OCI-LY3 (cell line): ENCODE measurements around the gene MINDY4.

Experiments used
- H2AFZ ChIP-seq: fragments of 200-600, 300-600 bp; shearing (Covaris generic); 2 replicates; pipeline ENCODE4 v1.6.0; 2014; ENCODE audit warnings: antibody characterized with exemption, low read depth, low read length
- H3K27ac ChIP-seq: fragments of 200-600, 300-600 bp; sonication (generic); 2 replicates; pipeline ENCODE4 v1.5.1; 2014; ENCODE audit warnings: mild to moderate bottlenecking, low read length, moderate library complexity, mixed read lengths
- H3K27me3 ChIP-seq: fragments of 200-600, 300-600 bp; sonication (generic); 2 replicates; pipeline ENCODE4 v1.6.1; 2014; ENCODE audit warnings: low read depth, low read length, mixed read lengths
- H3K36me3 ChIP-seq: fragments of 200-600, 300-600 bp; sonication (generic); replicated peaks from 2 replicates; pipeline ENCODE3; 2014; ENCODE audit warnings: low read depth, low read length, mixed read lengths
- H3K4me1 ChIP-seq: fragments of 300-600, 200-600 bp; sonication (generic); 2 replicates; pipeline ENCODE4 v1.6.1; 2014; ENCODE audit warnings: low read length, mixed read lengths
- H3K4me2 ChIP-seq: fragments of 200-600, 300-600 bp; sonication (generic); 2 replicates; pipeline ENCODE4 v1.6.1; 2014; ENCODE audit warnings: low read length, mixed read lengths
- H3K4me3 ChIP-seq: fragments of 300-600, 200-600 bp; sonication (generic); 2 replicates; pipeline ENCODE4 v1.5.1; 2014; ENCODE audit warnings: antibody characterized with exemption, mild to moderate bottlenecking, low read length, moderate library complexity
- H3K79me2 ChIP-seq: fragments of 300-600, 200-600 bp; shearing (Covaris generic); 2 replicates; pipeline ENCODE4 v1.6.1; 2014; ENCODE audit warnings: mild to moderate bottlenecking, low read length, mixed read lengths
- H3K9ac ChIP-seq: fragments of 300-600, 200-600 bp; shearing (Covaris generic); 2 replicates; pipeline ENCODE4 v1.6.0; 2014; ENCODE audit warnings: mild to moderate bottlenecking, low read length, moderate library complexity
- H3K9me3 ChIP-seq: fragments of 200-600, 300-600 bp; shearing (Covaris generic); 2 replicates; pipeline ENCODE4 v1.6.1; 2014; ENCODE audit warnings: low read length, mixed read lengths; ENCODE audit not compliant: insufficient read depth
- H4K20me1 ChIP-seq: fragments of 200-600, 300-600 bp; sonication (generic); 2 replicates; pipeline ENCODE4 v1.6.1; 2016; ENCODE audit warnings: low read length, mixed read lengths; ENCODE audit not compliant: insufficient read depth
- EZH2phosphoT487 ChIP-seq: fragments of 200-600 bp; shearing (Covaris generic); IDR thresholded peaks from 2 replicates; pipeline ENCODE4 v1.6.1; 2018; ENCODE audit warnings: antibody characterized with exemption, mixed run types, low read depth
- TF ChIP-seq, protein P1 (sequence below): fragments of 200-600, 300-600 bp; sonication (generic); IDR thresholded peaks from 2 replicates; pipeline ENCODE4 v1.5.1; 2014; ENCODE audit warnings: antibody characterized with exemption, low read length, low read depth

MINDY4 gene

DNA sequence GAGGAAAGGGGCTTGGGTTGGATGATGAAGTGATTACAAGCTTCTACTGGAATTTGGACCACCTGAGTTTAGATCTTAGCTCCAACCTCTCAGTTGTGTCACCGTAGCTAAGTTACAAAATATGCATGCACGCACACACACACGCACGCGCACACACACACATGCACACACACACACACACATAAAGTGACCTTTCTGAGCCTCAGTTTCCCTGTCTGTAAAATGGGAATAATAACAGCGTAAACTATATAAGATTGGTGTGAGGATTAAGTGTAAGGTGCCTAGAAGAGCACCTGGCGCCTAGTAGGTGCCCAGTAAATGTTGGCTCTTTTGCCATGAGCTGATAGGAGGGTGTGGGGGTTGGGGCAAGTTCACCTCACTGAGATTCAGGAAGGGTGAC is 127.8 kb downstream of the MINDY4 start:
- no peak overlapping the region for H3K27ac ChIP-seq
- TF ChIP-seq, protein P1, sequence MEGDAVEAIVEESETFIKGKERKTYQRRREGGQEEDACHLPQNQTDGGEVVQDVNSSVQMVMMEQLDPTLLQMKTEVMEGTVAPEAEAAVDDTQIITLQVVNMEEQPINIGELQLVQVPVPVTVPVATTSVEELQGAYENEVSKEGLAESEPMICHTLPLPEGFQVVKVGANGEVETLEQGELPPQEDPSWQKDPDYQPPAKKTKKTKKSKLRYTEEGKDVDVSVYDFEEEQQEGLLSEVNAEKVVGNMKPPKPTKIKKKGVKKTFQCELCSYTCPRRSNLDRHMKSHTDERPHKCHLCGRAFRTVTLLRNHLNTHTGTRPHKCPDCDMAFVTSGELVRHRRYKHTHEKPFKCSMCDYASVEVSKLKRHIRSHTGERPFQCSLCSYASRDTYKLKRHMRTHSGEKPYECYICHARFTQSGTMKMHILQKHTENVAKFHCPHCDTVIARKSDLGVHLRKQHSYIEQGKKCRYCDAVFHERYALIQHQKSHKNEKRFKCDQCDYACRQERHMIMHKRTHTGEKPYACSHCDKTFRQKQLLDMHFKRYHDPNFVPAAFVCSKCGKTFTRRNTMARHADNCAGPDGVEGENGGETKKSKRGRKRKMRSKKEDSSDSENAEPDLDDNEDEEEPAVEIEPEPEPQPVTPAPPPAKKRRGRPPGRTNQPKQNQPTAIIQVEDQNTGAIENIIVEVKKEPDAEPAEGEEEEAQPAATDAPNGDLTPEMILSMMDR = no peak
- no peak for TF ChIP-seq EZH2phosphoT487
- H3K9me3 ChIP-seq = no peaks in the 10 kb centered on the region
- no peaks in the 10 kb centered on the region for H3K36me3 ChIP-seq
- no peak overlapping the region for H3K9ac ChIP-seq
- H2AFZ ChIP-seq = no peak overlapping the region
- H4K20me1 ChIP-seq = no peaks in the 10 kb centered on the region
- no peak overlapping the region for H3K4me3 ChIP-seq
- H3K4me1 ChIP-seq = no peaks in the 10 kb centered on the region
- no peaks in the 10 kb centered on the region for H3K27me3 ChIP-seq
- H3K79me2 ChIP-seq = no peaks in the 10 kb centered on the region
- H3K4me2 ChIP-seq = no peak overlapping the region

DNA sequence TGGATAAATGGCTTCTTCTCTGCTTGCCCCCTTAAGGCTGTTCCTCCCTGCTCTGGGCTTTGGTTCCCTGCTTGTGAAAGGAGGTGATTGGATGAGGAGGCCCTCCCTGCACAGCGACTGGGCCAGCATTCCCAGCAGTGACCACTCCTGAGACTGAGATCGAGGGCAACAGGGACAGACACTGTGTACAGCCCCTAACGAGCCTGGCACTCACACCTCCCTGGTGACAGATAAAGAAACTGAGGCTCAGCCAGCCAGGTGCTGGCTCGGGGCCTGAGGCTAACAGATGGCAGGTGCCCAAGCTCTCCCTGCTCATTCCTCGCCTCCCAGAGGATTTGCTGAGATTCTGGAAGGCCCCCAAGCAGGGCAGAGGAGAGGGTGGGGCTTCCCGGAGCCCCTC is 128.4 kb downstream of the MINDY4 start:
- Histone ChIP-seq H3K4me1 (no peaks in the 10 kb centered on the region), H2AFZ (no peak overlapping the region), H3K79me2 (no peaks in the 10 kb centered on the region), H3K9me3 (no peaks in the 10 kb centered on the region), H3K27ac (no peak overlapping the region), H3K9ac (no peak overlapping the region), H4K20me1 (no peaks in the 10 kb centered on the region), H3K4me2 (no peak overlapping the region), H3K4me3 (no peak overlapping the region), H3K36me3 (no peaks in the 10 kb centered on the region), H3K27me3 (no peaks in the 10 kb centered on the region)
- no peak for TF ChIP-seq EZH2phosphoT487
- TF ChIP-seq, protein P1 = no peak

DNA sequence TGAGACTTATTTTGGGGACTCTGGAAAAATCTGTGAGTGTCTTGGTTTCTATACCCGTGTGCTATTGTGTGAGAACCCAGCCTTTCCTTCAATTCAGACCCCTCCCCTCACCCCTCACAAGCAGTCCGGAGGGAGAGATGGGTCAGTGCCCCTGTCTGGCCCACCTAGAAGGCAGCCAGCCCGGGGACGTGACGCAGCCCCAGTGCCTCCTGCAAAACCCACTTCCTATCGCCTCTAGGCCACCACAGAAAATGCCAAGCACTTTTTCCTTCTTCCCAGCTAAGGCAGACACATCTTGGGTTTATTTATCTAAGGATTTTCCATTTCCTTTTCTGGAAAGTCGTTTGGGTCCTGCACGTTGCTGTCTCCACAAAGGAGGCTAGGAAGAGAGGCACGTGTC is 128.8 kb downstream of the MINDY4 start:
- TF ChIP-seq, protein P1 = no peak
- TF ChIP-seq EZH2phosphoT487 = no peak
- no peak overlapping the region for H3K4me3 ChIP-seq
- no peak overlapping the region for H3K9ac ChIP-seq
- no peak overlapping the region for H3K4me2 ChIP-seq
- no peaks in the 10 kb centered on the region for H4K20me1 ChIP-seq
- H3K9me3 ChIP-seq = no peaks in the 10 kb centered on the region
- no peaks in the 10 kb centered on the region for H3K36me3 ChIP-seq
- no peak overlapping the region for H2AFZ ChIP-seq
- no peaks in the 10 kb centered on the region for H3K79me2 ChIP-seq
- H3K4me1 ChIP-seq = no peaks in the 10 kb centered on the region
- H3K27me3 ChIP-seq = no peaks in the 10 kb centered on the region
- H3K27ac ChIP-seq = no peak overlapping the region

DNA sequence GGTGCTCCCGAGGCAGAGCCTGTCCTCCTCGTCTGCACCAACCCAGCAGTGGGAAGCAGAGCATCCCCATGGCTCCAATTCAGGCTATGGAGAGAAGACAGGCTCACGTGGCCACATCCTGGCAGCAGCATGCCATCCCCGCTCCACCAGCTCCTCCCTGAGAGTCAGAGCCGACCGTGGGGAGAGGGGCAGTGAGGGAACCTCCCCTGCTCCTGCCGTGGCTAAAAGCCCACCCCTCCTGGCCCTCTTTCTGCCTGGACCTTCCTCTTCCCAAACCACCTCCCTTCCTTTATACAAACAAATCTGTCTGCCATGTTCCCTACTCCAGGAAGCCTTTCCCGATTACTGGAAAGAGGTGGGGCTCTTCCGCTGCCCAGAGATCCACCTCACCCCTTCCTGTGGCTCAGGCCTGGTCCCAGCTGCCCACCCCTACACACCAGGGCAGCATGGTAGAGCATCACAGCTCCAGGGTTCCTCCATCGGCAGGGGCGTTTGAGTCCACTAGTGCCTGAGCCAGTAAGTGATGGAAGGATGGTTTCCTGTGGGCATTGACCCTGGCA is 129.7 kb downstream of the MINDY4 start:
- no peak overlapping the region for H3K27ac ChIP-seq
- H3K27me3 ChIP-seq = no peaks in the 10 kb centered on the region
- H3K4me2 ChIP-seq = no peak overlapping the region
- H3K4me1 ChIP-seq = no peaks in the 10 kb centered on the region
- no peak overlapping the region for H3K4me3 ChIP-seq
- no peaks in the 10 kb centered on the region for H4K20me1 ChIP-seq
- TF ChIP-seq EZH2phosphoT487 = no peak
- TF ChIP-seq, protein P1 = no peak
- no peaks in the 10 kb centered on the region for H3K79me2 ChIP-seq
- H2AFZ ChIP-seq = no peak overlapping the region
- no peak overlapping the region for H3K9ac ChIP-seq
- H3K9me3 ChIP-seq = no peaks in the 10 kb centered on the region
- H3K36me3 ChIP-seq = no peaks in the 10 kb centered on the region
